ENCODE data around the gene RRP36.
"Not testable (repeated sequence)": the region's sequence is repeated elsewhere in the genome, so short reads cannot be mapped to it uniquely, and the experiment has no call there.

Gene RRP36

DNA sequence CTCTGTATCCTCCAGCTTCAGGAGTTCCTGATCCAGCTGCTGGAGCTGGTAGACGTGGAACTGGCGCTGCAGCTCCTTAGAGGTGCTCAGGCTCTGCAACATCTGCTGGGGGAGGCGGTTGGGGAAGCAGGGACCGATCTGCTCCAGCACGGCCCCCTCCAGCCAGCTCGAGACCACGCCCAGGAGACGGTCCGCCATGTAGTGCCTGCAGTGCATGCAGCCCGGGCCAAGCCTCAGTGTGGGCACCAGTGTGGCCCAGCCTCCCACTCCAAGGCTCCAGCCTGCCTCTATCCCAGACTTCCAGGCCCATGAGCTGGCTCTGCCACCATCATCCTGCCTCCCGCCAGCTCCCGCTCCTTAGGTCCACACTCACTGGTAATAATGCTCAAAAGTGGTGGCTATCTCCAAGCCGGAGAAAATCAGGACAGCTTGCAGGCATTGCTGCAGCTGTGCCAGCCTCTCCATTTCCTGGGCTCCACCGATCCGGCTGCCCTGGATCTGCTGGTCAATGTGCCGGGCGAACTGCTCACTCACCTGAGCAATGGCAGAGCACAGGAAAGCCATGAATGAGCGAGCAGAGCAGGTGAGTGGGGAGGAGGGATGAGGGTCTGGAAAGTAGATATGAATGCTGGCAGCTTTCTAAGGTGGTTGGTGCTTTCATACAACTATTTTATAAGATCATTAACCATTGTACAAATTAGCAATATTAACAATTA is 19.3 kb downstream of the RRP36 start:
- no peak overlapping the region for H2BK5ac ChIP-seq (ENCODE audit: low read length)
- no peaks in the 10 kb centered on the region for H3K4me1 ChIP-seq (ENCODE audit: control insufficient read depth, low read depth, low read length)
- no peak overlapping the region for H3K23ac ChIP-seq (ENCODE audit: low read length)
- no peak overlapping the region for H2BK15ac ChIP-seq (replicated peaks; ENCODE audit: low read depth)
- no peak overlapping the region for H3K9ac ChIP-seq (ENCODE audit: low read length)
- H3K79me2 ChIP-seq (ENCODE audit: control insufficient read depth, insufficient read depth, low read length), result no peaks in the 10 kb centered on the region
- no peak overlapping the region for H3K4ac ChIP-seq (ENCODE audit: low read depth, low read length)
- H3K27ac ChIP-seq (ENCODE audit: low read depth, low read length), result no peak overlapping the region
- H2AK5ac ChIP-seq (ENCODE audit: low read length), result no peak overlapping the region
- H4K5ac ChIP-seq (ENCODE audit: low read length), result no peak overlapping the region
- no peaks in the 10 kb centered on the region for H3K79me1 ChIP-seq (ENCODE audit: low read length)
- no peak overlapping the region for H4K8ac ChIP-seq (ENCODE audit: low read depth, low read length)
- no peak overlapping the region for H3K18ac ChIP-seq (ENCODE audit: low read length)
- DNase-seq, result no peak
- no peak overlapping the region for H3K56ac ChIP-seq (ENCODE audit: low read length)
- H3K36me3 ChIP-seq (ENCODE audit: control insufficient read depth, insufficient read depth, low read length), result peaks cover 7% of the 10 kb centered on the region
- no CpG with 5 or more reads among the region's 18 CpGs for WGBS (ENCODE audit: extremely low coverage, insufficient coverage, low lambda C conversion rate)
- no peaks in the 10 kb centered on the region for H3K27me3 ChIP-seq (ENCODE audit: insufficient read depth, low read length, poor library complexity)
- H2BK120ac ChIP-seq (ENCODE audit: low read depth, low read length), result no peak overlapping the region
- H3K4me3 ChIP-seq (ENCODE audit: low read length), result no peak overlapping the region
- H3K4me2 ChIP-seq (ENCODE audit: low read length), result no peak overlapping the region

DNA sequence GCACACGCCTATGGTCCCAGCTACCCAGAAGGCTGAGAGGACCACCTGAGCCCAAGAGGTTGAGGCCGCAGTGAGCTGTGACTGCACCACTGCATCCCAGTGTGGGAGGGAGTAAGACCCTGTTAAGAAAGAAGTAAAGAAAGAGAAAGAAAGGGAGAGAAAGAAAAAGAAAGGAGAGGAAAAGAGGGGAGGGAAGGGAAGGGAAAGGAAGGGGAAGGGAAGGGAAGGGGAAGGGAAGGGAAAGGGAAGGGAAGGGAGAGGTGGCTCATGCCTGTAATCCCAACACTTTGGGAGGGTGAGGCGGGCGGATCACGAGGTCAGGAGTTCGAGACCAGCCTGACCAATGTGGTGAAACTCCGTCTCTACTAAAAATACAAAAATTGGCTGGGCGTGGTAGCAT is 20.1 kb downstream of the RRP36 start:
- not testable (repeated sequence) for H3K23ac ChIP-seq (ENCODE audit: low read length); H4K5ac ChIP-seq (ENCODE audit: low read length); H3K27ac ChIP-seq (ENCODE audit: low read depth, low read length); H2BK120ac ChIP-seq (ENCODE audit: low read depth, low read length); H3K4me2 ChIP-seq (ENCODE audit: low read length); H2BK15ac ChIP-seq (replicated peaks; ENCODE audit: low read depth); H3K4ac ChIP-seq (ENCODE audit: low read depth, low read length); H3K79me2 ChIP-seq (ENCODE audit: control insufficient read depth, insufficient read depth, low read length); H3K27me3 ChIP-seq (ENCODE audit: insufficient read depth, low read length, poor library complexity); DNase-seq; H2AK5ac ChIP-seq (ENCODE audit: low read length); H3K9ac ChIP-seq (ENCODE audit: low read length); H3K4me1 ChIP-seq (ENCODE audit: control insufficient read depth, low read depth, low read length); H3K56ac ChIP-seq (ENCODE audit: low read length); H3K18ac ChIP-seq (ENCODE audit: low read length); H3K36me3 ChIP-seq (ENCODE audit: control insufficient read depth, insufficient read depth, low read length); H3K4me3 ChIP-seq (ENCODE audit: low read length); H3K79me1 ChIP-seq (ENCODE audit: low read length); H2BK5ac ChIP-seq (ENCODE audit: low read length); H4K8ac ChIP-seq (ENCODE audit: low read depth, low read length)
- WGBS (ENCODE audit: extremely low coverage, insufficient coverage, low lambda C conversion rate), result no CpG with 5 or more reads among the region's 8 CpGs

DNA sequence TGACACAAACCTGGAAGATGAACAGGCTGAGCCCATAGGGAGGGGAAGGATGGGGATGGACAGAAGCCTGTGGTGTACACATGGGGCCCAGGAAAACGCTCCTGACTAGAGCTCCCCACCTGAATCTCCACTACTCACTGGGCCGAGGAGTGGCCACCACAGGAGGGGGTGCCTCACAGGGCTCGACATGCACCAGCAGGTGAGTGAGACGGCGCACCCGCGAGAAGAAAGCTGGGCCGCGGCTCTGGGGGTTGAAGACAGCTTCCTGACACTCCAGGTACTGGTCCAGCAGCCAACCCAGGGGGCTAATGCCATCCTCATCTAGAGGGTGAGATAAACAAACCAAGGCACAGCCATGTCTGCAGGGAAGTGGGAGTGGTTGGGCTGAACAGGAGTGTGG is 21.9 kb downstream of the RRP36 start:
- Histone ChIP-seq H2BK5ac (ENCODE audit: low read length) (no peak overlapping the region), H3K4me3 (ENCODE audit: low read length) (no peak overlapping the region), H3K36me3 (ENCODE audit: control insufficient read depth, insufficient read depth, low read length) (peaks cover 5% of the 10 kb centered on the region), H3K4me1 (ENCODE audit: control insufficient read depth, low read depth, low read length) (no peaks in the 10 kb centered on the region), H3K18ac (ENCODE audit: low read length) (no peak overlapping the region), H3K27me3 (ENCODE audit: insufficient read depth, low read length, poor library complexity) (no peaks in the 10 kb centered on the region), H4K8ac (ENCODE audit: low read depth, low read length) (no peak overlapping the region), H3K4me2 (ENCODE audit: low read length) (no peak overlapping the region), H3K9ac (ENCODE audit: low read length) (no peak overlapping the region), H3K4ac (ENCODE audit: low read depth, low read length) (no peak overlapping the region), H3K79me2 (ENCODE audit: control insufficient read depth, insufficient read depth, low read length) (no peaks in the 10 kb centered on the region), H3K79me1 (ENCODE audit: low read length) (no peaks in the 10 kb centered on the region), H2BK120ac (ENCODE audit: low read depth, low read length) (no peak overlapping the region), H2AK5ac (ENCODE audit: low read length) (no peak overlapping the region), H2BK15ac (replicated peaks; ENCODE audit: low read depth) (no peak overlapping the region), H3K56ac (ENCODE audit: low read length) (no peak overlapping the region), H4K5ac (ENCODE audit: low read length) (no peak overlapping the region), H3K27ac (ENCODE audit: low read depth, low read length) (no peak overlapping the region), H3K23ac (ENCODE audit: low read length) (no peak overlapping the region)
- WGBS (ENCODE audit: extremely low coverage, insufficient coverage, low lambda C conversion rate), result no CpG with 5 or more reads among the region's 9 CpGs
- DNase-seq, result no peak

DNA sequence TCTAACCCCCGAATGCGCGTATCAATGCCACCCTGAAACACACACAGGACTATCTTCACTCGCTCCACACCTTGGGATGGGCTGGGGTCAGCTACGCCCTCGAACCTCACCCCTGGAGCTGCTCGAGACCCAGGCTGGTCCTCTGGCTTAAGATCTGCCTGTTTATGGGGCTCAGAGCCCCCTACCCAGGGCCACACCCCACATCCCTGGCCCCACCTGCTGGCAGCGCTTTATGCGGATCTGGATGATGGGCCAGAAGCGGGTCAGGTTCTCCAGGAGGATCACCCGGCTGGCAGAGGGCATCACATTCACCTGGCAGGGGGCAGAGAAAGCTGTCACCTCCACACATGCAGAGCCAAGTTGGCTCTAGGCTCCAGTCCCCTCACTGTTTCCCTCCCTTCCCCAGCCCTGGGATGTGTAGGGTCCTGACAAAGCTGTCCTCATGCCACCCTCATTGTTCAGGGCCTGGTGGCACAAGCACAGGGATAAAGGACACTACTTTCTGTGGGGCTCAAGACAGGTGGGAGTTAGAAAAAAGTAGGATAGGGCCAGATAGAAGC is 24.0 kb downstream of the RRP36 start:
- no peak overlapping the region for H3K9ac ChIP-seq (ENCODE audit: low read length)
- H3K18ac ChIP-seq (ENCODE audit: low read length), result no peak overlapping the region
- H3K27ac ChIP-seq (ENCODE audit: low read depth, low read length), result no peak overlapping the region
- H3K27me3 ChIP-seq (ENCODE audit: insufficient read depth, low read length, poor library complexity), result no peaks in the 10 kb centered on the region
- no peaks in the 10 kb centered on the region for H3K4me1 ChIP-seq (ENCODE audit: control insufficient read depth, low read depth, low read length)
- no peak overlapping the region for H2BK15ac ChIP-seq (replicated peaks; ENCODE audit: low read depth)
- peaks cover 3% of the 10 kb centered on the region for H3K36me3 ChIP-seq (ENCODE audit: control insufficient read depth, insufficient read depth, low read length)
- no peak overlapping the region for H2BK120ac ChIP-seq (ENCODE audit: low read depth, low read length)
- no peak overlapping the region for H3K4me3 ChIP-seq (ENCODE audit: low read length)
- no peak overlapping the region for H4K8ac ChIP-seq (ENCODE audit: low read depth, low read length)
- no peak overlapping the region for H2BK5ac ChIP-seq (ENCODE audit: low read length)
- no CpG with 5 or more reads among the region's 11 CpGs for WGBS (ENCODE audit: extremely low coverage, insufficient coverage, low lambda C conversion rate)
- H3K4me2 ChIP-seq (ENCODE audit: low read length), result no peak overlapping the region
- H3K79me1 ChIP-seq (ENCODE audit: low read length), result no peaks in the 10 kb centered on the region
- H3K56ac ChIP-seq (ENCODE audit: low read length), result no peak overlapping the region
- no peak overlapping the region for H4K5ac ChIP-seq (ENCODE audit: low read length)
- DNase-seq, result no peak
- H3K4ac ChIP-seq (ENCODE audit: low read depth, low read length), result no peak overlapping the region
- H2AK5ac ChIP-seq (ENCODE audit: low read length), result no peak overlapping the region
- H3K79me2 ChIP-seq (ENCODE audit: control insufficient read depth, insufficient read depth, low read length), result no peaks in the 10 kb centered on the region
- H3K23ac ChIP-seq (ENCODE audit: low read length), result no peak overlapping the region

DNA sequence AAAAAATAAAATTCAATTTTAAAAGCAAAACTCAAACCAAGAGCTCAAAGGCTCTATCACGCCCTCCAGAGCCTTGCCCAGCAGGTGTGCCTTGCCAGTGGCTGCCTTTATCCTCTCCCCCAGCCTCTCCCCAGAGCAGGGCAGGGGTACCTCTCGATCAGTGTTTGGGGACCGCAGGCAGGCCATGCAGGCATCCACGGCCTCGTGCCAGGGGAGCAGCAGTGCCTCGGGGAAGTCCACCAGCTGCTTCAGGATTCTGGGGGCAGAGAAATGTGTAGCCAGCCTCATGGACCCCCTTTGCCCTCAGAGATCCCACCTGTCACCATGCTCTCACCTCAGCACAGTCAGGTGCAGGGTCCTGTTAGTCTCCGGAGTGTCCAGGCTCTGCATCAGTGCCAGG is 26.6 kb downstream of the RRP36 start:
- H3K27ac ChIP-seq (ENCODE audit: low read depth, low read length), result no peak overlapping the region
- H4K8ac ChIP-seq (ENCODE audit: low read depth, low read length), result no peak overlapping the region
- no peak overlapping the region for H3K4me2 ChIP-seq (ENCODE audit: low read length)
- H3K9ac ChIP-seq (ENCODE audit: low read length), result no peak overlapping the region
- no peak overlapping the region for H3K56ac ChIP-seq (ENCODE audit: low read length)
- no peak overlapping the region for H2BK5ac ChIP-seq (ENCODE audit: low read length)
- WGBS (ENCODE audit: extremely low coverage, insufficient coverage, low lambda C conversion rate), result no CpG with 5 or more reads among the region's 7 CpGs
- no peak overlapping the region for H3K4ac ChIP-seq (ENCODE audit: low read depth, low read length)
- no peaks in the 10 kb centered on the region for H3K27me3 ChIP-seq (ENCODE audit: insufficient read depth, low read length, poor library complexity)
- H2BK120ac ChIP-seq (ENCODE audit: low read depth, low read length), result no peak overlapping the region
- H3K36me3 ChIP-seq (ENCODE audit: control insufficient read depth, insufficient read depth, low read length), result peaks cover 3% of the 10 kb centered on the region
- H3K18ac ChIP-seq (ENCODE audit: low read length), result no peak overlapping the region
- H3K23ac ChIP-seq (ENCODE audit: low read length), result no peak overlapping the region
- peaks cover 4% of the 10 kb centered on the region for H3K4me1 ChIP-seq (ENCODE audit: control insufficient read depth, low read depth, low read length)
- H2BK15ac ChIP-seq (replicated peaks; ENCODE audit: low read depth), result no peak overlapping the region
- DNase-seq, result no peak
- no peak overlapping the region for H3K4me3 ChIP-seq (ENCODE audit: low read length)
- H4K5ac ChIP-seq (ENCODE audit: low read length), result no peak overlapping the region
- H3K79me2 ChIP-seq (ENCODE audit: control insufficient read depth, insufficient read depth, low read length), result peaks cover 3% of the 10 kb centered on the region
- H2AK5ac ChIP-seq (ENCODE audit: low read length), result no peak overlapping the region
- H3K79me1 ChIP-seq (ENCODE audit: low read length), result peaks cover 11% of the 10 kb centered on the region

DNA sequence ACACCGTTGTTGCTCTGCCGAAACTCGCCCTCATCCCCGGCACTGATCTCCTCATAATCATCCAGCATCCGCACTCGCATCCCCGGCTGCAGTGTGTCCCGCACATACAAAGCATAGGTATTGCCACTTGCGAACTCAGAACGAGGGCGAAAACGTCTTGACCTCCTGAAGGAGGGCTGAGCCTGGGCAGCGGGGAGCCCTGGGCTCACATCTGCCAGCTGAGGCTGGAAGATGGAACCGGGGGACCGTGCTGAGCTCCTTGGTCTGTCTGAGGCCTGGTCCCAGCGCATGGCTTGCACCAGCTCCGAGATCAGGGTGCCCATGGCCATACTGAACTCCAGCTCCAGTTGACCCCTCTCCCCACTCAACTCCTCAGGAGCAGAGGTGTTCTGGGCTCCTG is 29.6 kb downstream of the RRP36 start:
- H3K4me1 ChIP-seq (ENCODE audit: control insufficient read depth, low read depth, low read length), result peaks cover 4% of the 10 kb centered on the region
- H3K36me3 ChIP-seq (ENCODE audit: control insufficient read depth, insufficient read depth, low read length), result peaks cover 3% of the 10 kb centered on the region
- no peak overlapping the region for H2BK5ac ChIP-seq (ENCODE audit: low read length)
- no peak overlapping the region for H3K27ac ChIP-seq (ENCODE audit: low read depth, low read length)
- H3K79me1 ChIP-seq (ENCODE audit: low read length), result peaks cover 12% of the 10 kb centered on the region
- no CpG with 5 or more reads among the region's 17 CpGs for WGBS (ENCODE audit: extremely low coverage, insufficient coverage, low lambda C conversion rate)
- H4K5ac ChIP-seq (ENCODE audit: low read length), result no peak overlapping the region
- H3K4me2 ChIP-seq (ENCODE audit: low read length), result no peak overlapping the region
- no peak for DNase-seq
- no peak overlapping the region for H3K23ac ChIP-seq (ENCODE audit: low read length)
- H3K4me3 ChIP-seq (ENCODE audit: low read length), result no peak overlapping the region
- no peak overlapping the region for H2BK15ac ChIP-seq (replicated peaks; ENCODE audit: low read depth)
- no peak overlapping the region for H2BK120ac ChIP-seq (ENCODE audit: low read depth, low read length)
- H4K8ac ChIP-seq (ENCODE audit: low read depth, low read length), result no peak overlapping the region
- no peaks in the 10 kb centered on the region for H3K27me3 ChIP-seq (ENCODE audit: insufficient read depth, low read length, poor library complexity)
- no peak overlapping the region for H3K4ac ChIP-seq (ENCODE audit: low read depth, low read length)
- peak overlapping the region; percentile 32 for H3K9ac ChIP-seq (ENCODE audit: low read length)
- peaks cover 3% of the 10 kb centered on the region for H3K79me2 ChIP-seq (ENCODE audit: control insufficient read depth, insufficient read depth, low read length)
- no peak overlapping the region for H2AK5ac ChIP-seq (ENCODE audit: low read length)
- peak overlapping the region; percentile 27 for H3K56ac ChIP-seq (ENCODE audit: low read length)
- H3K18ac ChIP-seq (ENCODE audit: low read length), result no peak overlapping the region
